HG03521 (cell line): ENCODE measurements around the gene DPYD.

Source experiments
- ATAC-seq: cut with Tn5 transposase; IDR thresholded peaks from one replicate; pipeline ENCODE4 v1.9.1; 2021; ENCODE audit warnings: mild to moderate bottlenecking, moderate library complexity; ENCODE audit not compliant: unreplicated experiment

DPYD gene

DNA sequence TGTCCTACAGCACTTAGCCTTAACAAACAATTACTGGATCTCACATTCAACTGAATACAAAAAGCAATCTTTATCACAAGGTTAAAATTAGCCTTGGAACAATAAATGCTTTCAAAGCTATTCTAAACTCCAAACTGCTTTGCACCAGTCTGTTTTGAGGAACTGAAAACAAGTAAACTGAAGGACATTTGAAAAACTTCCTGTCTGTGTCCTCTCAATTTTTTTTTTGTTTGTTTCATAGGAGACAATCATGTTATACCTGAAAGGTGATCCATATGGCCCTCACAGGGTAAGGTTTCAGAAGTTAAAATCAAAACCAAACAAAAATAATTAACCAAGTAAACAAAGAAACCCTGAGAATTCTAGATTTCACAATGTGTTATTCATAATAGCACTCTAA, 459.1 kb downstream of the DPYD start:
- ATAC-seq, result peak; percentile 88

DNA sequence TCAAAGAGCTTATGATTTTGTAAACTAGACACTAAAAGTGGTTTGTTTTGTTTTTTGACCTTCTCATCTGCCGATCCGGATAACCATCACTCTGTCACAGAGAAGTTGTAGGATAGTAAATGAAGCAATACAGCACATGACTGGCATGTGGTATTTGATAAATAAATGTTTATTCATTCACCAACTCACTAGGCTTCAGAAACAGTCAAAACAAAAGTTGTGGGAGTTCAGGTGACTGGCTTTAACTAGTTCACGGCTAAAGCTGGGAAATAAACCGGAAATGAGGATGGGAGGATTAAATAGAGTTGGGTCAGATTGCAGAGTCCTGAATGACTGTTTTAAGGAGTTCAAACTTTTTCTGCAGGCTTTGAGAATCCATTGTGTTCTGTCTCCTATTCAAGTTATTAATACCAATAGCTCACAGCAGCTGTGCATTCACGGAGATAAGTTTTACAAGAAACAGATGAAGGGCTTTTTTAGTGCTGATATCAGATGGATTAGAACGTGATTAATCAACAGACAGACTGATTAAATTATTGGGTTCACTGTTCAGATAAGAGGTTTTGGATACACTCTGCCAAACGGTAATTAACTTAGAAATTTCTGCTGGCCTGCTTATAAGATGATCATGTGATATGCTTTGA, 463.3 kb downstream of the DPYD start:
- ATAC-seq, result no peak

DNA sequence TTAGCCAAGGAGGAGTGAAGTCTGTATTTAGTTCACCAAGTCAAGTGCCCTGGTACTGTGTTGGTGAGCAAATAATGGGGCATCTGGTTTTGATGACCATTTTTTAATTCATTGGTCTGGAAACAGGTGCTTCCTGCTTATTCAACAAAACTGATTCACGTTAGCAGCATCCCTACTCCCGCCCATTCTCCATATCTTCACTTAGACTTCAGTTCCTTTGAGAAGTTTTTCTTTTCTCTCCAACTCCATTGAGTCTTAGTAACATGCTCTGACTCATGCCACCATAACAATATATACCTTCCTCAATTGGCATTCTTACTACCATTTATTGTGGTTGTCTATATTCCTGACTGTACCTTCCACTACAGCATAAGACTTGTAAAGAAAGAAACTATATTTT, 468.9 kb downstream of the DPYD start:
- no peak for ATAC-seq

DNA sequence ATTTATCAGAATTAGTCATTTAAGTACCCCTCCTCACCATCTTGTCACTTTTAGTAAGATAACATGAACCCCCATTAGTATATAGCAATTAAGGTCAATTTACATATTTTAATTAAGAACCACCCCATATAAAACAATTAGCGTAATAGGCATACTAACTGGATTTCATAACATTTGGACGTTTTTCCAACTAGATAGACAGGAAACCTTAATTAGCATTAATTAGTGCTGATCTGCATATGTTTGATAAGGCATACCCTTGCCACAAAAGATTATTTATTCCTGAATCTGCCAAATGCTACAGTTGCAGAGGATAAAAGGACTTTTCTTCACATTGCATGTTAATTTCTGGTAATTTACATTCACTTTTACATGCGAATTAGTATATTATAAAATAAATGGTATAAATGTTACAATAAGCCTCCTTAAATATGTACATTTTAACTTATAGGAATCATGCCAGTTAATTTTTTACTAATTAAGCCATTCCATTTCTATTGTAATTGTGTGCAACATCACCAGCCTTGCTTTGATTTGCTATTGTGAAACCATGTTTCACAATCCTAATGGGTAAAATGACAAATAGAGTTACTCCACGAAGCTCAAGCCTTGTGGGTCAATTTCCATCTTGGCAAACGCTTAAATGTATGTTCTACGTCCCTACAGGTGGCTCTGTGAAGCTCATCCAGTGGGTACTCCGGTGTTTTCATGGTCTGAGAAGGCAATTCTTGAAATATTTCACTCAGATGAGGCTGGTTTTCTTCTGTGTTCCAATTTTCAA, 469.6 kb downstream of the DPYD start:
- ATAC-seq, result no peak

DNA sequence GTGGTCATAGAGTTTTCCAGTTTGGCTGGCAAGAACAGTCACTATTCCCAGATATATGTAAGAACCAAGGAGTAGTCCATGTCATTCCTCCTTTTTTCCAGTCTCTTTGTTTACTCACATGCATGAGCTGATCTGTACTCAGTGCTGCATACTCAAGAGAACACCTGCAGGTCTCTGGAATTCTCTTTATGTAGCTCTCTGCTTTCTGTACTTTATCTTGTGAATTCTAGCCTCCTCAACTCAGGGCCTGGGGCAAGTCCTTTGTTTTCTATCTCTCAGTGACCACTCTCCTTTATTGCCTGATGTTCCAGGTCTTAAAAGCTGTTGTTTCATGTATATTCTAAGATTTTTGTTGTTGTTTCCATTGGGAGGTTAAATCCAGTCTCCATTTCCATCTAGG, 478.9 kb downstream of the DPYD start:
- ATAC-seq, result no peak

DNA sequence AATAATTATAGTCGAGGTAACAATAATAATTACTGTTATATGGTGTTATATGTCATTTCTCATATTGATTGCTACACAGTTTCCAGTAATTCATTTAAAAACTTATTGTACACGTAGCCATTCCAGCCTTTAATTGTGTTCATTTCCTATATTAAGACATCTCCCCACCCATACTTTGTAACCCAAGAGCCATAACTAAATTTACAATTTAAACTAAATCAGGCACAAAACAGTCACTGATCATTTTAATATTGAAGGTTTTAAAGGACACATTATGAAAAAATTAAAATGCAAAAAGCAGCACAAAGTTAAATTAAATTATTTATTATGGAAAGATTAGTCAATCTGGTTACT, 487.0 kb downstream of the DPYD start:
- ATAC-seq, result no peak

DNA sequence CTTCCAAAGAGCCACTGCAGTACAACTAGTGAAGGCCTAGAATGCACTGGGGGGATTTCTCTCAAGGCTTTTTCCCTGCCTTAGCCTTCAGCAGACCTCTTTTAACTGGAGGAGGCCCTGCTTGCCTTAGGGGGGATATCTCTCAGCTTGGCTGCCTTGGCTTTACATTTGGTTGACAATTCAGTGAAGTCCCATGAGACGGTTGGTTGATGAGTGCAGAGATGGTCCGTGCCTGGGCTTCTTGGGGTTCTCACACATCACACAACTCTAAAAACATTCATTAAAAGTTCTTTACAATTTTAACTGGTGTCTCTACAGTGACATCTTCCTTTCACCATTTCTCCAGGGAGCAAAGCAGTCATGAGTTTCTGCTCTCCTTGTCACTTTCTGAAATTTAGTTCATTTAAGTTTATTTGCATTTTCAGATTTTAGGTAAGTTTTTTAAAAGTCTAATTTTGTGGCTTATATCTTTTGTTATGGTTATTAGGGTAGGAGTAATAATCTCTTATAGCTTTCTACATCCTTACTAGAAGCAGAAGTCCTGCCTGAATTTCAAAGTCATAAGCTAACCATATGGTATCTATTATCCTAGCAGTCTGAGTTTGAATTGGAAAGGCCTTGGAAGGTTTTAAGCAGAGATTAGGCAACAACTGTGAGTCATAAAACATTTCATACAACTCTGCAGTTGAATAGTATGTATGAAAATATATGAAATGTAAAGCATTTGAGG, 487.6 kb downstream of the DPYD start:
- no peak for ATAC-seq

DNA sequence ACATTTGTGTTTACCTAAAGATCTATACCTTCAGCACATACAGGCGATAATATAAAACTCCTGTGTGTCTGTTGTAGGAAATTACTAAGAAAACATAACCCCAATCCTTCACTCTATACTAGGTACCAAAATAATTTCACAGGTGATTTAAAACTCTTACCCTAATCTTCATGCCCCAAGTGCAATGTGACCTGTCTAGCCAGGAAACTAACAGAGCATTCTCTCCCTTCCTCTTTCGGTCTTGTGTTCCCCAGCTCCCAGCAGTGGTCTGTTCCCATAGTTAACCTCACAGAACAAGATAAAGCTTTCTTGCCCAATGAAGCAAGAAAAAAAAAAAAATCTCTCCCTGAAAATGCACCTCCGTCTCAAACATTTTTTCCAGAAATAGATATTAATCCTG, 493.5 kb downstream of the DPYD start:
- ATAC-seq, result no peak

DNA sequence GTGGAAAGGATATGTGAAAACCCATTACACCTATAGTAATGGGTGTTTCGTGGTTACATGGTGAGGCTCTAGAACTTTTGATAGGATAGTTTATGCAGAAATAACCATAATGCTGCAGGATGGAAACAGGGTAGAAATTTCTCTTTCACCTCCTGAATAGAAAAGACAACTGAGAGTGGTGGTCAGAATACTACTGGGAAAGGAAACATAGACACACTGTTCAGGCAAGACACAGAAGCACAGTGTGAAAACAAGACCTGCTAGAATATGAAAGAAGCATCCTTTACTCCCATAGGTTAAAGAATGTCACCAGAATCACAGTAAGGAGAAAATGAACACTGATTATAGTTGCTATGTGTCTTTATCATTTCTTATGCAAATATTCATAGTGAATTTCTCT, 496.6 kb downstream of the DPYD start:
- ATAC-seq, result no peak

DNA sequence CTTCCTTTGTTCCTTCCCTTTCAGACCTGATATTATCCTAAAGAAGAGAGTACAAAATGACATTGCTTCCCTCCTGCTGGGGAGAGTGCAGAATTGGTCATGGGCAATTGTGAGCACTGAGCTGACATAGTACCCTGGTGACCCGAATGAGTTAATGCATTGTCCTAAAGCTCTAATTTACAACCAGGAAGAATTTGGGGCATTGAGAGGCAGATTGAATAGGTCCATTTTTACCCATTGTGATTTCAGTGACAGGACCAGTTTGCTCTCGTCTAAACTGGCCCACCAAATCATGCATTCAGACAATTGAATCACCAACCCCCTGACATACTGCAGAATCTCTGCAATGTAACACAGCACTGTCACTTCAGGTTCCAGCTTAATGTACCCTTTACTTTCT, 497.4 kb downstream of the DPYD start:
- ATAC-seq, result no peak

DNA sequence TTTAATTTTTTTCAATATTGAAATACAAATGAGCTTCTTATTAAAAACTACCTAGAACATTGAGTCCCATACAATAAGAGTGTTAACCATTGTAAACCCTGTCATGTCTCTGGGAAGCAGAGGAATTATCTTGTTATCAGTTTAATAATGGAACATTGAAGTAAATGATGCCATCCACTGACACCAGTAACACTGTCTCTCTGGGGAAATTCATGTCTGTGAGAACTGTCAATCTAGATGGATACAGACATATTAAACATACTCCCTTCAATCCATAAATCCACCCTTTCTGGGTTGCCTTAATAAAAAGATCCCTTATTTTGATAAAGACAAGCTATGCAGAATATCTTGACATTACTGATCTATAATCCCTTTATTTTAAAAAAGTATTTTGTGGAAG, 503.2 kb downstream of the DPYD start:
- no peak for ATAC-seq

DNA sequence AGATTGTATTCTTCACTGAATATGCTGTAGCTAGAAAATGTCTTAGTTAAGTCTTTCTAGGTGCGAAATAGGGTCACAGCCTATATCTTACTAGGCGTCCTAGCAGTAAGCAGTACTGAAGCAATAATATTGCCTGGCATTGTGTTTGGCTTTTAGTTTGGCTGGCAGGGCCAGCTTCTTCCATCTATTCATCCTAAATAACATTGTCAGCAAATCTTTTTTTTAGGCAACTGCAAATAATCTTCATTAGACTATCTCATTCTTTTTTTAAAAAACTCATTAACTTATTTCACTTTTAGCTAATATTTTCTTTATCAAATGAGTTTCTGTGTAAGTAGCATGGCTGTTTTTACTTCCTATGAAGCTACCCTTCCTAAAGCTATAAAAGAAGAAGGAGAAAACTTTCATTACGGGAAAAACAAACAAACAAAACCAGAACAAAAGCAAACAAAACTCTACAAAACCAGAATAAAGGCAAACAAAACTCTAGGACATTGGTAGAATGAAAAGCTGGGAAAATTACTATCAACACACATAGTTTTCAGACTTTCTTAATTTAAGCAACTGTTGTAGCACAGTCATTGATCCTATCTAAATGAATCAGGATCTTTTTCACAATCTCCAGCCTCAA, 506.0 kb downstream of the DPYD start:
- no peak for ATAC-seq

DNA sequence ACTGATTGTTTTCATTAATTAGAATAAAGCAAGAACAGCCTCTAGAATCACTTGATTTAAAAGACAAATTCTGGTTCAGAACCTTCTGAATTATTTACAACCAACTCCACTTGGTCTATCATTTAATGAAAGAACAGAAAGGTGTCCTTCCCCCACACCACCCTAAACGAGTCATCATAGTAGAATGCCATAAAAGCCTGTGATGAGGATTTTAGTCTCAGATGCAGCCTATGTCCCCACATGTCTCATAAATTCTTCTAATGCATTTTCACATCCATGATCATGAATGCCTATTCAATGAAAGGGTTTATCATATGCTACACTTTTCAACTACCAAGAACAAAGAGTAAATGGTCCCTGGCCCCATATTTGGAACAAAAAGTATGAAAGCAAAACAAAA, 508.1 kb downstream of the DPYD start:
- no peak for ATAC-seq

DNA sequence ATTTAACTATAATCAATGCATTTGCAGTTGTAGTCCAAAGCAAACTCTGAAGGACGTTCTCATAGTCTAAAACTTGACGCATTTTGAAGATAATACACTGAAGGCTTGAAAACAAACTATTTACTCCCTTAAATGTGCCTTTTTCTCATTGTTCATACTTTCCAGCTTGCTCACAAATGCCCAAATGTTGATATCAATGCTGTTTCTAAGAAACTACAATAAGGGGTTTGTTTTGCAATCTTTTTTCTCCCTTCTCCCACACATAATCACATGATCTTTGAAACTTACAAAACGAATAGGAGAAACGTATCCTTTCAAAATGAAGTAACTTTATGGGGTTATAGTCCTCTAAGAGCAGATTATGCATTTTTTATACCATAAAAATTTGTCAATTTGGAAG, 508.7 kb downstream of the DPYD start:
- ATAC-seq, result no peak

DNA sequence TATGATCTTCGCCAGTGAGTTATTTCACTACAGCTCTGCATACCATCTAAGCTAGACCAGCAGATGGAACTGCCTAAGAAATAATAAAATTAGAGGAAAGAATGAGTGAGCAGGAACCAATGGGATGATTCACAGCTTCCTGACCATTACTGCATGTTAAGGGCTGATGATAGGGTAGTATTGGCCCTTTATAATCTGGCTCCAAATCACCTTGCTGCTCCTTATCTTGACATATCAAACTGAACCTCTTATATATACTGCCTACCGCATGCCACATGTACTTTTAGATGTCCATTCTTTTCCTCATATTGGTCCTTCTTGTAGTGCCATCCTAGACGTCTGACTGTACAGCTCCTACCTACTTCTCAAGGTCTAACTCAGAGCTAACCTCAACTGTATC, 524.4 kb downstream of the DPYD start:
- no peak for ATAC-seq

DNA sequence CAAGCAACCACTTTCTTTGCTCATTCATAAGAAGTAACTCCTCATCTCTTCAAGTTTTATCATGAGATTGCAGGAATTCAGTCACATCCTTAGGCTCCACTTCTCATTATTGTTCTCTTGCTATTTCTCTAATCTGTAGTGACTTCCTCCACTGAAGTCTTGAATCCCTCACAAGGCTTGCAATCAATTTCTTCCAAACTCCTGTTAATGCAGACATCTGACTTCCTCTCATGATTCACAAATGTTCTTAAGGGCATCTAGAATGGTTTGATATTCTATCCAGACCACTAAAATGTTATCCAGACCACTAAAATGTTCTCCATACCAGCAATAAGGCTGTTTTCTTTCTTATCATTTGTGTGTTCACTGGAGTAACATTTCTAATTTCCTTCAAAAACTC, 528.1 kb downstream of the DPYD start:
- no peak for ATAC-seq

DNA sequence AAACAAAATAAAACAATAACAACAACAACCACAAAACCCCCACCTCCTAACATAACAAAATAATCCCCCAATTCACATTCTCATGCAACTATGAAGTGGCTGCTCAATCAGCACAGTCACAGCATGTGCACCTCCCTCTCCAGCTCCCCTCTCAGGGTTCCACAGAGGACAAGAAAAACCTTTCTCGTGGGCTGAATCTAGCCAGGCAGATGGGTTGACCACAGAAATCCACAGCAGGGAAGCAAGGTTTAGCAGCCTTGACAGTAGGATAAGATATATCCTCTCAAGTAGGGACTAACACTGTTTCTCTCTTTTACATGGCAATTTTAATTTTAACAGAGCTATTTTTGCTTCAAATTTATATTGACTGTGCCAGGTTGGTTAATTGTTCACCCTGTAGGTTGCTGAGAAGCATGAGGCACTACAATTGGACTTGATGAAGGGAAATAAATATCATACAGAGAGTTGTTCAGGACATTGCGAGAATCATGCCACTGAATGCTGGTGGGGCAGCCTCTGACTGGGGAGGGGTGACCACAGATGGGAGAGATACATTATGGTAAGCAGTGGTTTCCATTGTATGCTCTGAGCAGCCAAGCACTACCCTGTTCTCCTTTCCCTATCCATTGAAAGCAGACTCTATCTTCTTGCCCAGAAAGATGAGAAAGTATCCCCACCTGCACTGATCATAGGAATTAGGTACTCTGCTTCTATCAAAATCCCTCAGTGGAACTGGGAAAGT, 535.1 kb downstream of the DPYD start:
- no peak for ATAC-seq

DNA sequence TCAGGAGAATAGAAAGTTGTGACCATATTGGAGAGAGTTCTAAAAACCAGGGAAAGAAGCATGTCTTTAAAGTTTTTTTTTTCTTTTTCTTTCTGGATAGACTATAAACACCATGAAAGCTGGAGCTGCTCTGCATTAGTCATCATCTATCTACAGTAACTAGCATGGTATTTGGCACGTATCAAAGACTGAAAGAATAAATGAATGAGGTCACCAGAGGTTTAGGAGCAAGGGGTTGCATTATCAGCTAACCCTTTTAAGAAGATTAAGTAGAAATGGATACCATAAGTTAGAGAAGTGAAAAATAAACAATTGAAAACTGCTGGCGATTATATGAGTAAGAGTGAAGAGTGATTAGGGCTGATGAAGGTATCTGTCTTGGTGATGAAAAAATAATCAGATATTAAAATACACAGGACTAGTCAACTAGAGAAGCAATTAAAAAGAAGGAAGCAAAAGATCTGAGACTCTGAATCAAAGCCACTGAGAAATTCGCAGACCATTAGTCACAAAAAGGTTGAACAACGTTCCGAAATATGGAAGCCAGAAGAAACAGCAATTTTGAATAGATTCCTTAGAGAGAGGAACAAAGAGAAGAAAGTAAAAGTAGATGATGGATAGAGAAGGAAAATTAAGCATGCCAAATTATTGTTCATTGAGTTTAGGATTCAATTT, 536.4 kb downstream of the DPYD start:
- no peak for ATAC-seq

DNA sequence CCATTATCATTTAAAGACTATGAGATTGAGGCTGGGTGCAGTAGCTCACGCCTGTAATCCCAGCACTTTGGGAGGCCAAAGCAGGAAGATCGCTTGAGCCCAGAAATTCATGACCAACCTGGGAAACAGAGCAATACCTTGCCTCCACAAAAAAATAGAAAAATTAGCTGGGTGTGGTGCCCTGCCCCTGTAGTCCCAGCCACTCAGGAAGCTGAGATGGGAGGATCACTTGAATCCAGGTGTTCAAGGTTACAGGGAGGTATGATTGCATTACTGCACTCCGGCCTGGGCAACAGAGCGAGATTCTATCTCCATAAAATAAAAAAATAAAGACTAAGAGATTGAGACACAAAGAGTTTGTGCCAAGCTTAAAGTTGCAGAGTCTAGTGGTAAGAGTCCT, 537.0 kb downstream of the DPYD start:
- no peak for ATAC-seq

DNA sequence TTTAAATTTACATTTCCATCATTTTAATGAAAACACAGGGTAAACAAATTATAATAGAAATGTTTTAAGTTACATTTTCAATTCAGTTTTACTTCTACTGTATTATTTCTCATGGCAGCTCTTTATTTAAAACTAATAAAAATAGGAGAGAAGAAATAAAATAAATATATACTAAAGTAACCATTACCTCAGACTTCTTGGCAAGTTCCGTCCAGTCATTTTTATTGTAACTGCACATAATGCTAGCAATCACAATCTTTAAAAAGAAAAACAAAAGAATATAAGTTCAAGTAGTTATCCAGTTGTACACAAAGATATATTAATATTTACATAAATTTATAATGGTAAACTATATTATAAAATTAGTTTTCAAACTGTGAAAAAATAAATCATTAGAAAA, 538.6 kb downstream of the DPYD start:
- no peak for ATAC-seq
